Measurements from ENCODE around the gene PLA2G4D. TPM values are rescaled to one million over a fixed set of nuclear protein-coding genes. Genes with fewer than 3 reads are reported as not detected.

The PLA2G4D gene
- total RNA-seq (under 1 TPM in 1 of 2 donors, not detected in 1; 0.15 TPM), polyA plus RNA-seq (under 1 TPM; 0.12 to 0.31 TPM)
- long read RNA-seq, donor 1: 0 reads
- long read RNA-seq, donor 2: 0 reads
- long read RNA-seq, donor 3: 0 reads
- long read RNA-seq, donor 4: 0 reads
- long read RNA-seq, donor 5: 0 reads

DNA sequence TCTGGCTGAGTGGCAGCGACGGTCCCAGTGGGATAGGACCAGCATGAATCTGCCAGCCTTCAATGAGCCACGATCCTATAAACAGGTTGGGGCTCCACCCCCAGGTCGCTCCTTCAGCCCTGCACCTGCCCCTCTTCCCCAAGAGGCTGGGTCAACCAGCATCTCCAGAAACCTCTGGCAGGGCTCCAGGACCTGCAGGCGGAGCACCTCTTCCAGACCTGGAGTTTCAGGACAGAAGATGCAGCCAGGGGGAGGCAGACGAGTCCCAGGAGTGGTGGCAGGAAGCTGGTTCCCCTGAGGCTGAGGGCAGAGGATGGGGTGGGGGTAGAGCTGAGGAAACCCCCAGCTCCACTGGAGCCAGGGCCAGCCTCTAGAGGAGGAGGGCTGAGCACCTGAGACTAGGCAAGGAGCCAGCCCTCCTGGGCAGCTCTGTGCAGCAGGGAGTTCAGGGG, at the start of gene PLA2G4D:
Gene PLA2G4D, minus strand, starts transcription at position 51 of the 452 bp plus-strand sequence. CDS start 103 bp downstream, outside the sequence.
- Histone ChIP-seq H3K9me3 (ENCODE audit: control insufficient read depth in 4 of 4, insufficient read depth in 3 of 4, low read length in 3 of 4) (no peaks in the 10 kb centered on the region), H3K4me1 (ENCODE audit: control insufficient read depth in 5 of 5, insufficient read depth in 5 of 5, low read length in 5 of 5) (no peaks in the 10 kb centered on the region), H3K27ac (ENCODE audit: low read depth in 1 of 2, low read length in 1 of 2) (no peak within 1 kb of the TSS), H3K36me3 (ENCODE audit: control insufficient read depth in 4 of 4, insufficient read depth in 4 of 4, low read length in 4 of 4) (no peaks in the 10 kb centered on the region), H3K4me3 (no peak within 1 kb of the TSS), H3K27me3 (ENCODE audit: control insufficient read depth in 3 of 3, insufficient read depth in 3 of 3, low read length in 2 of 3) (no peaks in the 10 kb centered on the region), H3K9ac (ENCODE audit: insufficient read depth in 1 of 2, low read length in 2 of 2) (no peak within 1 kb of the TSS)
- 71 to 89% methylated on average over 6 of the region's 6 CpGs for WGBS, 2 donors
- no peak for TF ChIP-seq CTCF (IDR thresholded peaks at IDR 0.05; ENCODE audit: control extremely low read depth, extremely low read depth)
- DNase-seq: peak in 2 of 3 donors; percentile 30 to 51
- ATAC-seq (ENCODE audit: insufficient read depth, low FRiP score): no peak

DNA sequence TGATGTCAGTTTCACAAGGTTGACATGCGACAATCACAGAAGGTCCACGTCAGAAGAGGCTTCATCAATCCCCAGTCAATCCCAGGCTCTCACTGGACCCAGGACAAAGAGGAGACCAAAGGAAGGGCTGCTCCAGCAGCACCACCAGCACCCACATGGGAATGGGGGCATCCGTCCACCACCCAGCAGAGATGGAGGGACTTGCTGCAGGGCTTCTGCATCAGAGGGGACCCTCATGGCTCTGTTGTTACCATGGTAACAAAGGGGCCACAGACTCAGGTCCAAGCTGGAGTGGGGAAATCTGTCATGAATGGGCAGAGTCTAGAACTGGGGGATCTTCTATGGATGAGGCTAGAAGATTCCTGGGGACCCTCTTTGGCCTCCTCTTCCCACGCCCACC, 49.0 kb upstream of the PLA2G4D start:
- no peaks in the 10 kb centered on the region for H3K9me3 ChIP-seq (ENCODE audit: control insufficient read depth in 4 of 4, insufficient read depth in 3 of 4, low read length in 3 of 4)
- no peak for ATAC-seq (ENCODE audit: insufficient read depth, low FRiP score)
- DNase-seq: no peak
- no peaks in the 10 kb centered on the region for H3K4me1 ChIP-seq (ENCODE audit: control insufficient read depth in 5 of 5, insufficient read depth in 5 of 5, low read length in 5 of 5)
- H3K27me3 ChIP-seq (ENCODE audit: control insufficient read depth in 3 of 3, insufficient read depth in 3 of 3, low read length in 2 of 3): no peaks in the 10 kb centered on the region
- 95 to 96% methylated on average over 4 of the region's 4 CpGs for WGBS, 2 donors
- H3K36me3 ChIP-seq (ENCODE audit: control insufficient read depth in 4 of 4, insufficient read depth in 4 of 4, low read length in 4 of 4): no peaks in the 10 kb centered on the region
- no peak overlapping the region for H3K27ac ChIP-seq (ENCODE audit: low read depth in 1 of 2, low read length in 1 of 2)
- no peak for TF ChIP-seq CTCF (IDR thresholded peaks at IDR 0.05; ENCODE audit: control extremely low read depth, extremely low read depth)
- H3K9ac ChIP-seq (ENCODE audit: insufficient read depth in 1 of 2, low read length in 2 of 2): no peak overlapping the region
- H3K4me3 ChIP-seq: no peak overlapping the region

- ATAC-seq (ENCODE audit: insufficient read depth, low FRiP score): no peak
- DNase-seq: no peak
- Histone ChIP-seq H3K4me3 (no peak overlapping the region), H3K36me3 (ENCODE audit: control insufficient read depth in 4 of 4, insufficient read depth in 4 of 4, low read length in 4 of 4) (no peaks in the 10 kb centered on the region), H3K9ac (ENCODE audit: insufficient read depth in 1 of 2, low read length in 2 of 2) (no peak overlapping the region), H3K27me3 (ENCODE audit: control insufficient read depth in 3 of 3, insufficient read depth in 3 of 3, low read length in 2 of 3) (no peaks in the 10 kb centered on the region), H3K4me1 (ENCODE audit: control insufficient read depth in 5 of 5, insufficient read depth in 5 of 5, low read length in 5 of 5) (no peaks in the 10 kb centered on the region), H3K9me3 (ENCODE audit: control insufficient read depth in 4 of 4, insufficient read depth in 3 of 4, low read length in 3 of 4) (no peaks in the 10 kb centered on the region), H3K27ac (ENCODE audit: low read depth in 1 of 2, low read length in 1 of 2) (no peak overlapping the region)
- no peak for TF ChIP-seq CTCF (IDR thresholded peaks at IDR 0.05; ENCODE audit: control extremely low read depth, extremely low read depth)
- WGBS, 2 donors: 89% methylated on average over 21 of the region's 21 CpGs
Measured at GRCh38 chr15:42141795-42142667, 47.7 kb upstream of the PLA2G4D start.

Data from lung (tissue), 16 donors.